GM19438 (cell line): ENCODE results near the gene MOCS3.

Experiments
- ATAC-seq: cut with Tn5 transposase; IDR thresholded peaks from one replicate; pipeline ENCODE4 v1.9.1; 2021; ENCODE audit warnings: low read depth; ENCODE audit not compliant: unreplicated experiment

Gene MOCS3

GRCh38 chr20:50980071-50980681, 21.6 kb downstream of the MOCS3 start:
- no peak for ATAC-seq

GRCh38 chr20:50980851-50981713, 22.5 kb downstream of the MOCS3 start:
- ATAC-seq = no peak

- ATAC-seq = no peak
Measured at GRCh38 chr20:50981714-50982048, 23.1 kb downstream of the MOCS3 start.

DNA sequence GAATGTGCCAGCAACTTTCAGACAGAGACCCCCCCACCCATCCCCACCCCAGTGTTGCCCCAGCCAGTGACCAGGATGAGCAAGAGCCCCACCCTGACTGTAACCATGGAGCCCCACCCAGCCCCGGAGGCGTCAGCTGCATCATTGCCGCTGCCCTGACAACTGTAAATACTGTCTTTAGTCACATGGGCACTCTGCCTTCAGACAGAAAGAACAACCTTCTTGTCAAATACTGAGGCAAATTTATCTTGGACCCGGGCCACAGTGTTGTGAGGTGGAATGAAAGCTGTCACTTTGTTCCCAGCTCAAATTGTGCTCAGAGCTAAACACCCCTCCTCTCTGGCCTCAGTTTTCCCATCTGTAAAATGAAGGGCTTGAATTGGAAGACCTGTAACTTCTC, 23.7 kb downstream of the MOCS3 start:
- ATAC-seq = no peak

GRCh38 chr20:50983321-50983720, 24.7 kb downstream of the MOCS3 start:
- no peak for ATAC-seq

DNA sequence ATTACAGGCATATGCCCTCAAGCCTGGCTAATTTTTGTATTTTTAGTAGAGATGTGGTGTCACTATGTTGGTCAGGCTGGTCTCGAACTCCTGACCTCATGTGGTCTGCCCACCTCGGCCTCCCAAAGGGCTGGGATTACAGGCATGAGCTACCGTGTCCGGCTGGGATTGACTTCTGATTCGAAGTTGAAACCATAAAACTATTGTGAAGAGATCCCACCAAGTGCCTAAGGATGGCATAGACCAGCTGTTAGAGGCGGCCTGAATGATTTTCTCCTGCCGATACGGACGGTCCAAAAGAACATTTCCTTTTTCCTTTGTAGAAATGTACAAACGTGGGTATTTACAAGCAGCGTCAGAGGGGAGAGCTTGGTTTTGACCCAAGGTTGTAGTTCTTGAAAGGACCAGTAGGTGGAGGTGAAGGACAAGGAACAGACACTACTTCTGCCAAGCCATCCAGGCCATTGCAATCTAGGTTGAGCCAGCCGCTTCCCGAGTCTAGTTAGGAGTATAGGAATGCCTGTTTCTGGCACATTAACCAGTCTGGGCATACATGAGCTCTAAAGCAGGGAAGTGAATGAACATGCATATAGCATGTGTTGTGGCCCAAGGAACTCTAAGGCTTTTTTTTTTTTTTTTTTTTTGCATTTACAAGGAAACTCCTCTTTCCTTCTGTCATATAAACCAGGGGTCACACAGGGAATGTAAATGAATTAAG, 29.0 kb downstream of the MOCS3 start:
- no peak for ATAC-seq

DNA sequence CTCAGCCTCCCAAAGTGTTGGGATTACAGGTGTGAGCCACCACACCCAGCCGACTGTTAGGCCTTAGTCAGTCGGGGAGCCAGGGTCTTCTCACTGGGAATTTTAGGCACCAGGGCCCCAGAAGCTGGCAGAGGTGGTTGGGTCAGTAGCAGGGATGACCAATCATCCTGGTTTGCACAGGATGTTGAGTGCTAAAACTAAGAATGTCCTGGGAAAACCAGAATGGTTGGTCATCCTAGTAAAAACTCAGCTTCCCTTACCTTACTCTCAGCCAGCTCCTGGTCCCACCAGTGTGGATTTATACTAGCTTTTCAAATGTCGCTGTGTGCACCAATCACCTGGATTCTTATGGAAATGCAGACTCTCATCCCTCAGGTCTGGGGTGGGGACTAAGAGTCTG, 32.5 kb downstream of the MOCS3 start:
- ATAC-seq = no peak

GRCh38 chr20:50992336-50992732, 33.7 kb downstream of the MOCS3 start:
- no peak for ATAC-seq

- ATAC-seq = no peak
Measured at GRCh38 chr20:50992733-50993457, 34.3 kb downstream of the MOCS3 start.

GRCh38 chr20:50993876-50994275, 35.3 kb downstream of the MOCS3 start:
- ATAC-seq = no peak

DNA sequence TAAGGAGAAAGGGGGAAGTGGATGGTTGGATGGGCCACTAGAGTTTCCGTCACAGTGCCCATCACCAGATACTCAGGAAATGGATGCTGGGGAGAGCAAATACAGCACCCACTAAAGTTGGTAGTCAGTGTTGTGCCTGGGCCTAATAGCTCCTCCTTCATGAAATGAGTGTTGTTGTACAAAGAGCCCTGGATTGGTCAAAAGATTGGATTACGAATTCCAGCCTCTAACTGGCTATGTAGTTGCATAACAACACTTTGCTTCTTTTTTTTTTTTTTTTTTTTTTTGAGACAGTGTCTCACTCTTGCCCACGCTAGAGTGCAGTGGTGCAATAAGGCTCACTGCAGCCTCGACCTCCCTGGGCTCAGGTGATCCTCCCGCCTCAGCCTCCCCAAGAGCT, 36.9 kb downstream of the MOCS3 start:
- ATAC-seq = no peak

DNA sequence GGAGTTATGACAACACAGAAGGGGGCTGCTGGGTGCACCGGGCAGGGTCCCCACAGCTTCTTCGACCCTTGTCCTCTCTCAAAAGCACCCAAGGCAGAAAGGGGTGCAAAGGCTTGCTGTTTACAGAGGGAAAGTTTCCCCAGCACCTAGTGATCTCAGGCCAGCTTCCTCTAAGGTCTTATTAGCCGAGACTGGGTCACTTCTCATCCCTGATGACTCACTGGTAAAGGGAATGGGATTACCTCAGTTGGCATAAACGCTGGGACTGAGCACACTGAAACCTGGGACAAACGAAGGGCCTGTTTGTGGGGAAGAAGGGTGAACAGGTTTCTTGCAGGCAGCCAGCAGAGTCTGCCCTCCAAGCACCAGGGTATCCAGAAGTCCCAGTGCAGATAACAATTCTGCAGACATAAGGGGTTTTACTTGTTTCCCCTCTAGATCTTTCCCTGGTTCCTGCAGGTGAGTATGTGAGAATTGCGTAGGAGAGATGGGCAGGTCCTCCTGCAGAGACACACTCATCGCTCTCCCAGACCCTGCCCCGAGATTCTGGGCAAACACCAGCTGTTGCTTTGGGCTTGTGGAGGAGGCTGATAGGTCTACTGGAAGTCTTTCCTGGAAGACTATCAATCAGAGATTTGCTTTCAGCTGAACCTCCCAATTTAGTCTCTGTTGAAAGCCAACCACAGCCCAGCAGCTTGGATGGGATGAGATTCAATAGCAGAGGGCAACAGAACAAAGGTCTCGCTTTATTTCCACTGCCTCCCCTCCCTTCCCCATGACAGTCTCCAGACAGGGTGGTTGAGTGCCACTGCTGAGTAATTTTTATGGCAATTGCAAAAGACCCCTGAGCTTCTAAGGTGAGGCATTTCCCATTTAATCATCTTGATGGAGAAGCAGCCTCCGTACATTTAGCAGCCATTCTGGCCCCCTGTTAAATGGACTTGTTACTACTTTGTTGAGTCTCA, 38.6 kb downstream of the MOCS3 start:
- ATAC-seq = no peak

DNA sequence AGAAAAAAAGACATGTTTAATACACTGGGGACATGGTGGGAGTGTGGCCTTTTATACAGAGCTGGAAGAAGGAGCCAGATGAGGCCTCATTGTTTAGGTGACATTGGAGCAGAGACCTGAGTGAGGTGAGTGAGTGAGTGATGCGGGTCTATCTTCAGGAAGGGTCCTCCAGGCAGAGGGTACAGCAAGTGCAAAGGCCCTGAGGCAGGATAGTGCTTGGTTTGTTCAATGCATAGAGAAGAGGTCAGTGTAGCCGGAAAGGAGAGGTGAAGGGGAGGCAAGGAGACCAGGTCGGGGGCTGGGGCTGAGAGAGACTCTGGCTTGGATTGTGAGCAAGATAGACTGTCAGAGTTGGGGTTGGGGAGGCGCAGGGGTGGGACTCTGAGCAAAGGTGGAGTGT, 40.7 kb downstream of the MOCS3 start:
- no peak for ATAC-seq

- no peak for ATAC-seq
Measured at GRCh38 chr20:51001430-51002265, 43.0 kb downstream of the MOCS3 start.

DNA sequence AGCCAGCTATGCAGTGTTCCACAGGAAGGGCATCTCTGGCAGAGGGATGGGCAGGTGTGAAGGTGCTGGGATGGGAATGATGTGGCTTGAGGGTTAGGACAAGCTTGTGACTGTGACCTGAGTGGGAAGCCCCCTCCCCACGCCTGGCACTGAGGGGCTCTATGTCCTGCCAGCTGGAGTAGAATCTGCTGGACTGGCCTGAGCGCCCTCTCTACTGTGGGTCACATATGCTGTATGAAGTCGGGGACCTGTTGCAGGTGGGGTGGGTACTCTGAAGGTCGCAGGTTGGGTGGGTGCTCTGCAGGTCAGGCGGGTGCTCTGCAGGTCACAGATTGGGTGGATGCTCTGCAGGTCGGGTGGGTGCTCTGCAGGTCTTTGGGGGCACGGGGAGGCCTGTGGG, 44.0 kb downstream of the MOCS3 start:
- no peak for ATAC-seq

GRCh38 chr20:51003753-51004152, 45.1 kb downstream of the MOCS3 start:
- ATAC-seq = no peak

DNA sequence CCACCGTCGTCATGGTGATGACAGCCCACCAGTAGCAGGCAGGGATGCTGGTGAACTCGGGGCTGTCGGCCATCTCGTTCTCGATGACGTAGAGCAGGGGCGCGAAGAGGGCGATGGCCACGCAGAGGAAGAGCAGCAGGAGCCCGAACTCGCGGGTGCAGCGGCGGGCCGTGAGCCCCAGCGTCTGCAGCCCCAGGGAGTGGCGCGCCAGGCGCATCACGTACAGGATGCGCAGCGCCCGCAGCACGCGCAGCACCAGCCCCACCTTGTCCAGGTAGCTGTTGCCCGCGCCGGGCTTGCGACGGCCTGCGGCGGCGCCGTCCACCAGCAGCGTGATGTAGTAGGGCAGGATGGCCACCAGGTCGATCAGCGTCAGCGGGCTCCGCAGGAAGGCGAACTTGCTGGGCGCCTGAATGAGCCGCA, 45.7 kb downstream of the MOCS3 start:
- ATAC-seq = no peak

DNA sequence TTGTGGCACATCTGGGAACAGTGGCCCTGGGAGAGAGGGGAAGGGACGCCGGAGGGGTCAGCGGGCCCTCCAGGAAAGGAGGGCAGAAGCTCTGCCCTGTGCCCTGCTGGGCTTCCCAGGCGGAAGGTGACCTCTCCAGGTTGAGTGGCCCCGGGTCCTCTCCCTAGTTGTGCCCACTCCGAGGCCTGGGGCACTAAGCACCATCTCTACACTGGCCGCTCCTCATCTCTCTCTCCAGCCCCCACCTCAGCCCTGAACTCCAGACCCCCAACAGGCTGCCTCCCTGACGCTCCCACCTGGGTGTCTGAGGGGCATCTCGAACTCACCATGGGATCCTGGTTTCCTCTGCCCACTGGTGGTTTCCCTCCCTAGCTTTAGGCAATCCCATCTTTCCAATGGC, 46.2 kb downstream of the MOCS3 start:
- no peak for ATAC-seq

DNA sequence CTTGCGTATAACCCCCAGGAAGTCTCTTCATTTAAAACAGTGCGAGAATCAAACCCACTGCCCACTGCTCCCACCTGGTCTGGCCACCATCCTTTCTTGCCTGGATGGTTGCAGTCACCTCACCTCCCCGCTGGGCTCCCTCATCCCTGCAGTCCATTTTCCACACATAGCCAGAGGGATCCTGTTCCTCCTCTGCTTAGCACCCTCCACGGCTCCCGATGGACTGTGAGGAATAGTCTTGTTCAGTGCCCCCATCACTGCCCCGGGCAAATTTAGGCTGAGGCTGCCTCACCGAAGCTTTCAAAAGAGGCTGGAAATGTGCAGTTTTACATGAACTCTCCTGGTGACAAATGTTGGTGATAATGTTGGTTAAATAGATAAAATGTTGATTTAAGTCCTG, 46.6 kb downstream of the MOCS3 start:
- no peak for ATAC-seq
